GM12878 (cell line): Measurements from ENCODE around the gene PRDM16.

ENCODE experiments used
- RCOR1 ChIP-seq: conservative IDR thresholded peaks from 2 replicates; pipeline ENCODE4 v1.6.1; 2012; ENCODE audit warnings: low read depth, low read length, improper control_type of control experiment
- SRF ChIP-seq, 2 experiments: IDR thresholded peaks; 2 replicates each; pipeline ENCODE4 v1.6.1; 2011; ENCODE audit warnings: low read depth in 2 of 2, low read length in 2 of 2, mild to moderate bottlenecking in 1 of 2, moderate library complexity in 1 of 2
- TF ChIP-seq, protein P1 (sequence below), 3 experiments: IDR thresholded peaks in 2 of 3; conservative IDR thresholded peaks in 1 of 3; 2 replicates each; pipeline ENCODE4 v1.5.1; 2011; ENCODE audit warnings: low read depth in 3 of 3, low read length in 3 of 3, mild to moderate bottlenecking in 3 of 3, control low read depth in 2 of 3, moderate library complexity in 2 of 3, inconsistent platforms in 1 of 3, mixed read lengths in 1 of 3; ENCODE audit not compliant: control insufficient read depth in 2 of 3, insufficient read depth in 1 of 3; ENCODE audit errors: extremely low read depth in 1 of 3
- TF ChIP-seq, protein P2 (sequence below): fragments of 450-650 bp; IDR thresholded peaks from 2 replicates; pipeline ENCODE4 v1.6.1; 2016; ENCODE audit warnings: mild to moderate bottlenecking, moderate library complexity, borderline replicate concordance
- TF ChIP-seq, protein P3 (sequence below): IDR thresholded peaks from 2 replicates; pipeline ENCODE4 v1.6.1; 2011; ENCODE audit warnings: low read depth, mild to moderate bottlenecking, low read length, moderate library complexity, borderline replicate concordance; ENCODE audit errors: extremely low read depth

DNA sequence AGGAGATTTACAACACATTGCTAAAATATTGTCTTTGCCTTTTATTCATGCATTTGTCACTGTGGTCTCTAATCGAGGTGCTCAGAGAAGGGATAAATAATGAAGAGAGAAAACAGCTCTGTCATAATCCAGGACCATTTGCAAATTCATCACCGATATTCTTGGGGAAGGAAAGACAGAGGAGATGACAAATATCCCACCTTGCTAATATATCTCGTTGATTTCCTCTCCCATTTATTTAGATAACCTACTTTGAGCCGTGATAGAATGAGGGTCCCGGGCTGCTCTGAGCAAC is 86.9 kb downstream of the PRDM16 start:
- TF ChIP-seq, protein P1, sequence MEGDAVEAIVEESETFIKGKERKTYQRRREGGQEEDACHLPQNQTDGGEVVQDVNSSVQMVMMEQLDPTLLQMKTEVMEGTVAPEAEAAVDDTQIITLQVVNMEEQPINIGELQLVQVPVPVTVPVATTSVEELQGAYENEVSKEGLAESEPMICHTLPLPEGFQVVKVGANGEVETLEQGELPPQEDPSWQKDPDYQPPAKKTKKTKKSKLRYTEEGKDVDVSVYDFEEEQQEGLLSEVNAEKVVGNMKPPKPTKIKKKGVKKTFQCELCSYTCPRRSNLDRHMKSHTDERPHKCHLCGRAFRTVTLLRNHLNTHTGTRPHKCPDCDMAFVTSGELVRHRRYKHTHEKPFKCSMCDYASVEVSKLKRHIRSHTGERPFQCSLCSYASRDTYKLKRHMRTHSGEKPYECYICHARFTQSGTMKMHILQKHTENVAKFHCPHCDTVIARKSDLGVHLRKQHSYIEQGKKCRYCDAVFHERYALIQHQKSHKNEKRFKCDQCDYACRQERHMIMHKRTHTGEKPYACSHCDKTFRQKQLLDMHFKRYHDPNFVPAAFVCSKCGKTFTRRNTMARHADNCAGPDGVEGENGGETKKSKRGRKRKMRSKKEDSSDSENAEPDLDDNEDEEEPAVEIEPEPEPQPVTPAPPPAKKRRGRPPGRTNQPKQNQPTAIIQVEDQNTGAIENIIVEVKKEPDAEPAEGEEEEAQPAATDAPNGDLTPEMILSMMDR (IDR thresholded peaks at IDR 0.05 in 2 of 3, conservative IDR thresholded peaks at IDR 0.05 in 1 of 3; ENCODE audit: control insufficient read depth in 2 of 3, extremely low read depth in 1 of 3, insufficient read depth in 1 of 3, low read depth in 3 of 3, low read length in 3 of 3), result no peak
- TF ChIP-seq RCOR1 (no peak), SRF (IDR thresholded peaks at IDR 0.05; ENCODE audit: low read depth in 2 of 2, low read length in 2 of 2) (no peak)
- TF ChIP-seq, protein P2, sequence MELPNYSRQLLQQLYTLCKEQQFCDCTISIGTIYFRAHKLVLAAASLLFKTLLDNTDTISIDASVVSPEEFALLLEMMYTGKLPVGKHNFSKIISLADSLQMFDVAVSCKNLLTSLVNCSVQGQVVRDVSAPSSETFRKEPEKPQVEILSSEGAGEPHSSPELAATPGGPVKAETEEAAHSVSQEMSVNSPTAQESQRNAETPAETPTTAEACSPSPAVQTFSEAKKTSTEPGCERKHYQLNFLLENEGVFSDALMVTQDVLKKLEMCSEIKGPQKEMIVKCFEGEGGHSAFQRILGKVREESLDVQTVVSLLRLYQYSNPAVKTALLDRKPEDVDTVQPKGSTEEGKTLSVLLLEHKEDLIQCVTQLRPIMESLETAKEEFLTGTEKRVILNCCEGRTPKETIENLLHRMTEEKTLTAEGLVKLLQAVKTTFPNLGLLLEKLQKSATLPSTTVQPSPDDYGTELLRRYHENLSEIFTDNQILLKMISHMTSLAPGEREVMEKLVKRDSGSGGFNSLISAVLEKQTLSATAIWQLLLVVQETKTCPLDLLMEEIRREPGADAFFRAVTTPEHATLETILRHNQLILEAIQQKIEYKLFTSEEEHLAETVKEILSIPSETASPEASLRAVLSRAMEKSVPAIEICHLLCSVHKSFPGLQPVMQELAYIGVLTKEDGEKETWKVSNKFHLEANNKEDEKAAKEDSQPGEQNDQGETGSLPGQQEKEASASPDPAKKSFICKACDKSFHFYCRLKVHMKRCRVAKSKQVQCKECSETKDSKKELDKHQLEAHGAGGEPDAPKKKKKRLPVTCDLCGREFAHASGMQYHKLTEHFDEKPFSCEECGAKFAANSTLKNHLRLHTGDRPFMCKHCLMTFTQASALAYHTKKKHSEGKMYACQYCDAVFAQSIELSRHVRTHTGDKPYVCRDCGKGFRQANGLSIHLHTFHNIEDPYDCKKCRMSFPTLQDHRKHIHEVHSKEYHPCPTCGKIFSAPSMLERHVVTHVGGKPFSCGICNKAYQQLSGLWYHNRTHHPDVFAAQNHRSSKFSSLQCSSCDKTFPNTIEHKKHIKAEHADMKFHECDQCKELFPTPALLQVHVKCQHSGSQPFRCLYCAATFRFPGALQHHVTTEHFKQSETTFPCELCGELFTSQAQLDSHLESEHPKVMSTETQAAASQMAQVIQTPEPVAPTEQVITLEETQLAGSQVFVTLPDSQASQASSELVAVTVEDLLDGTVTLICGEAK, result no peak
- TF ChIP-seq, protein P3, sequence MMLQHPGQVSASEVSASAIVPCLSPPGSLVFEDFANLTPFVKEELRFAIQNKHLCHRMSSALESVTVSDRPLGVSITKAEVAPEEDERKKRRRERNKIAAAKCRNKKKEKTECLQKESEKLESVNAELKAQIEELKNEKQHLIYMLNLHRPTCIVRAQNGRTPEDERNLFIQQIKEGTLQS, result no peak
